ENCODE results near the gene POFUT2.

The POFUT2 gene

DNA sequence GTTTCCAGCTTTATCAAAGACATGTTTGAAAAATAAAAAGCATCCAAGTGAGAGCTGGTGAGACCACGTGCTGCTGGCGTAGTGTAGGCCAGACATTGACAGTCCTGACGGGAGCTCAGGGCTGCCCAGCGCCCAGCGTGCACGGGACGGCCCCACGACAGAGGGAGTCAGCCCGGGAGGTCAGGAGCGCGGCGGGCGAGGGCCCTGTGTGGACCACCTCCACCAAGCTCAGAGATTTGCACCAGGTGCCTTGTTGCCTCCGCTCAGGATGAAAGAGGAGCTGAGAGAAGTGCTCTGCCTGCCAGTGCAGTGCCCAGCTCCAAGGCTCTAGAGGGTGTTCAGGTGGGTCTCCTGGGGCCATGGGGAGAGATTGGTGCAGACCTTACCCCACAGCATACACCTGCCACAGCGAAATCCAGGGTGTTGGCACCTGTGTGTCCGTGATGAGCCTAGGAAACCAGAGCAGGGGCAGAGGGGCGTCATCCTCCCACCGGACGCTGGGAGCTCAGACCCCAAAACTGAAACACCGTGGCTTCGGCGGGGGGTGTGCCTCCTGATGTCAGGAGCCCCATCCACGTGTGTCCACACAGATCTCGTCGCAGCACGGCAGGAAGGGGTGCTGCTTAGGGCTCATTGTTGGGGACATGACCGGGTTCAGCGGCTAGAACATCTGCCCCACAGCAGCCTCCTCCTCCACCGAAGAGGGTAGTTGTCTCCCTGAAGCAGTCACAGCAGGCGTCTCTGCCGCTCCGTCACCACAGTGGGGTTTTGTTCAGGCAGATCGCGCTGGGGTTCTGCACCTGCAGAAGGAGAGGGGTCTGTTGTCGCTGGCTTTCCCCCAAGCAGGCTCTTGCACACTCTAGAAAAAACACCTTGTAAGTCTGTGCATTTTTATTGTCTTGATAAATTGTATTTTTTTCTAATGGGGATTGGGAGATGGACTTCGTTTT, 64.2 kb downstream of the POFUT2 start:
- H3K27me3 ChIP-seq (ENCODE audit: control insufficient read depth in 2 of 2, insufficient read depth in 2 of 2, low read length in 2 of 2): peaks cover 0 to 3% of the 10 kb centered on the region in 2 donors
- no peak overlapping the region for H3K4me3 ChIP-seq (ENCODE audit: low read length in 2 of 2)
- H3K9me3 ChIP-seq (ENCODE audit: control insufficient read depth in 2 of 2, low read length in 2 of 2): no peaks in the 10 kb centered on the region
- H3K4me1 ChIP-seq (ENCODE audit: control insufficient read depth in 2 of 2, insufficient read depth in 2 of 2, low read length in 2 of 2): peaks cover 0 to 2% of the 10 kb centered on the region in 2 donors
- no peak overlapping the region for H3K9ac ChIP-seq (ENCODE audit: low read depth in 1 of 2, low read length in 2 of 2)
- peaks cover 0 to 9% of the 10 kb centered on the region in 2 donors for H3K36me3 ChIP-seq (ENCODE audit: control insufficient read depth in 2 of 2, insufficient read depth in 2 of 2, low read length in 2 of 2)
- H3K27ac ChIP-seq (ENCODE audit: low read depth in 2 of 2, low read length in 2 of 2): no peak overlapping the region

- Histone ChIP-seq H3K4me1 (ENCODE audit: control insufficient read depth in 2 of 2, insufficient read depth in 2 of 2, low read length in 2 of 2) (no peaks in the 10 kb centered on the region), H3K27me3 (ENCODE audit: control insufficient read depth in 2 of 2, insufficient read depth in 2 of 2, low read length in 2 of 2) (no peaks in the 10 kb centered on the region), H3K9me3 (ENCODE audit: control insufficient read depth in 2 of 2, low read length in 2 of 2) (no peaks in the 10 kb centered on the region), H3K36me3 (ENCODE audit: control insufficient read depth in 2 of 2, insufficient read depth in 2 of 2, low read length in 2 of 2) (peaks cover 0 to 9% of the 10 kb centered on the region in 2 donors), H3K9ac (ENCODE audit: low read depth in 1 of 2, low read length in 2 of 2) (no peak overlapping the region), H3K27ac (ENCODE audit: low read depth in 2 of 2, low read length in 2 of 2) (no peak overlapping the region), H3K4me3 (ENCODE audit: low read length in 2 of 2) (no peak overlapping the region)
These were observed 65.7 kb downstream of the POFUT2 start for GRCh38 chr21:45222001-45222400.

- Histone ChIP-seq H3K36me3 (ENCODE audit: control insufficient read depth in 2 of 2, insufficient read depth in 2 of 2, low read length in 2 of 2) (peaks cover 0 to 9% of the 10 kb centered on the region in 2 donors), H3K4me1 (ENCODE audit: control insufficient read depth in 2 of 2, insufficient read depth in 2 of 2, low read length in 2 of 2) (no peaks in the 10 kb centered on the region), H3K27ac (ENCODE audit: low read depth in 2 of 2, low read length in 2 of 2) (no peak overlapping the region), H3K27me3 (ENCODE audit: control insufficient read depth in 2 of 2, insufficient read depth in 2 of 2, low read length in 2 of 2) (no peaks in the 10 kb centered on the region), H3K9ac (ENCODE audit: low read depth in 1 of 2, low read length in 2 of 2) (no peak overlapping the region), H3K9me3 (ENCODE audit: control insufficient read depth in 2 of 2, low read length in 2 of 2) (no peaks in the 10 kb centered on the region), H3K4me3 (ENCODE audit: low read length in 2 of 2) (no peak overlapping the region)
These were observed 66.8 kb downstream of the POFUT2 start for GRCh38 chr21:45220714-45221490.

DNA sequence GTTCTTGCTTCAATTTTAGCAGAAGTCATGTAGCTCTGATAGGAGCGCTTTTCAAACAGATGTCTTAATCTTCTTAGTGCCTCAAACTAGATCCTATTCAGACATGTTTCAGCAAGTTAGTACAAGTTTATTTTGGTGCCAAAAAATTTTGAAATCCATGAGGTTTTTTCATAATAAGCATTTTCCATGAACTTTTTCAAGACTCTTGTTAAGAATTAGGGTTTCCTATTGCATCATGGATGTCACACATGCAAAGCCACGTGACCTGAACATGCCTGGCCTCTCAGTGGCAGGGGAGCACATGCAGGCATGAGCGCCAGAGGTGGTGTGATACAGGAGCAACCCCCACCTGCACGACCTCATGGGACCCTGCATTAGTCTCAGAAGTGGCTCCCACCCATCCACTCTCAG, 67.6 kb downstream of the POFUT2 start:
- Histone ChIP-seq H3K9ac (ENCODE audit: low read depth in 1 of 2, low read length in 2 of 2) (no peak overlapping the region), H3K36me3 (ENCODE audit: control insufficient read depth in 2 of 2, insufficient read depth in 2 of 2, low read length in 2 of 2) (peaks cover 0 to 9% of the 10 kb centered on the region in 2 donors), H3K4me1 (ENCODE audit: control insufficient read depth in 2 of 2, insufficient read depth in 2 of 2, low read length in 2 of 2) (no peaks in the 10 kb centered on the region), H3K27ac (ENCODE audit: low read depth in 2 of 2, low read length in 2 of 2) (no peak overlapping the region), H3K9me3 (ENCODE audit: control insufficient read depth in 2 of 2, low read length in 2 of 2) (no peaks in the 10 kb centered on the region), H3K4me3 (ENCODE audit: low read length in 2 of 2) (no peak overlapping the region), H3K27me3 (ENCODE audit: control insufficient read depth in 2 of 2, insufficient read depth in 2 of 2, low read length in 2 of 2) (no peaks in the 10 kb centered on the region)

GRCh38 chr21:45219517-45219916, 68.2 kb downstream of the POFUT2 start:
- Histone ChIP-seq H3K27ac (ENCODE audit: low read depth in 2 of 2, low read length in 2 of 2) (no peak overlapping the region), H3K9ac (ENCODE audit: low read depth in 1 of 2, low read length in 2 of 2) (no peak overlapping the region), H3K27me3 (ENCODE audit: control insufficient read depth in 2 of 2, insufficient read depth in 2 of 2, low read length in 2 of 2) (no peaks in the 10 kb centered on the region), H3K4me1 (ENCODE audit: control insufficient read depth in 2 of 2, insufficient read depth in 2 of 2, low read length in 2 of 2) (no peaks in the 10 kb centered on the region), H3K9me3 (ENCODE audit: control insufficient read depth in 2 of 2, low read length in 2 of 2) (no peaks in the 10 kb centered on the region), H3K36me3 (ENCODE audit: control insufficient read depth in 2 of 2, insufficient read depth in 2 of 2, low read length in 2 of 2) (peaks cover 0 to 9% of the 10 kb centered on the region in 2 donors), H3K4me3 (ENCODE audit: low read length in 2 of 2) (no peak overlapping the region)

DNA sequence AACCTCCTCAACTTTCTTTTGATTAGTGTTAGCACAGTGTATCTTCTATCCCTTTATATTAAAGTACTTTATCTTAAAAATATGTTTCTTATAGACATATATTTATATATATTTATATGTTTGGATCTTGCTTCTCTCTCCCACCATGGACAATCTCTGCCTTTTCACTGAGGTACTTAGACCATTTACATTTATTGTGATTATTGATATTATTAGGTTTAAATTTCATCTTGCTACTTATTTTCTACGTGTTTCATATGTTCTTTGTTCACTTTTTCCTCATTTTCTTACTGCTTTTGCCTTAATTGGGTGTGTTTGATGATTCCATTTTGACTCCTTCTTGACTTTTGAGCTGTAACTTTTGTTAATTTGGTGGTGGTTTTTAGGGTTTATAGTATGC, 70.7 kb downstream of the POFUT2 start:
- H3K9me3 ChIP-seq (ENCODE audit: control insufficient read depth in 2 of 2, low read length in 2 of 2): no peaks in the 10 kb centered on the region
- H3K36me3 ChIP-seq (ENCODE audit: control insufficient read depth in 2 of 2, insufficient read depth in 2 of 2, low read length in 2 of 2): peaks cover 0 to 9% of the 10 kb centered on the region in 2 donors
- H3K4me3 ChIP-seq (ENCODE audit: low read length in 2 of 2): no peak overlapping the region
- H3K4me1 ChIP-seq (ENCODE audit: control insufficient read depth in 2 of 2, insufficient read depth in 2 of 2, low read length in 2 of 2): no peaks in the 10 kb centered on the region
- H3K9ac ChIP-seq (ENCODE audit: low read depth in 1 of 2, low read length in 2 of 2): no peak overlapping the region
- H3K27ac ChIP-seq (ENCODE audit: low read depth in 2 of 2, low read length in 2 of 2): no peak overlapping the region
- H3K27me3 ChIP-seq (ENCODE audit: control insufficient read depth in 2 of 2, insufficient read depth in 2 of 2, low read length in 2 of 2): no peaks in the 10 kb centered on the region

GRCh38 chr21:45215213-45215612, 72.5 kb downstream of the POFUT2 start:
- H3K9ac ChIP-seq (ENCODE audit: low read depth in 1 of 2, low read length in 2 of 2): no peak overlapping the region
- H3K9me3 ChIP-seq (ENCODE audit: control insufficient read depth in 2 of 2, low read length in 2 of 2): no peaks in the 10 kb centered on the region
- no peak overlapping the region for H3K27ac ChIP-seq (ENCODE audit: low read depth in 2 of 2, low read length in 2 of 2)
- H3K36me3 ChIP-seq (ENCODE audit: control insufficient read depth in 2 of 2, insufficient read depth in 2 of 2, low read length in 2 of 2): no peaks in the 10 kb centered on the region
- no peaks in the 10 kb centered on the region for H3K27me3 ChIP-seq (ENCODE audit: control insufficient read depth in 2 of 2, insufficient read depth in 2 of 2, low read length in 2 of 2)
- no peak overlapping the region for H3K4me3 ChIP-seq (ENCODE audit: low read length in 2 of 2)
- H3K4me1 ChIP-seq (ENCODE audit: control insufficient read depth in 2 of 2, insufficient read depth in 2 of 2, low read length in 2 of 2): no peaks in the 10 kb centered on the region

Measured in mucosa of rectum (tissue), 2 donors.